ENCODE data around the gene DNAJC5. TPM values are rescaled to one million over a fixed set of nuclear protein-coding genes. Genes with fewer than 3 reads are reported as not detected.

The DNAJC5 gene, protein sequence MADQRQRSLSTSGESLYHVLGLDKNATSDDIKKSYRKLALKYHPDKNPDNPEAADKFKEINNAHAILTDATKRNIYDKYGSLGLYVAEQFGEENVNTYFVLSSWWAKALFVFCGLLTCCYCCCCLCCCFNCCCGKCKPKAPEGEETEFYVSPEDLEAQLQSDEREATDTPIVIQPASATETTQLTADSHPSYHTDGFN
- 17.5 TPM for polyA plus RNA-seq (2013, experiment 1 of 2)
- 17.4 TPM for polyA plus RNA-seq (2013, experiment 2 of 2)

DNA sequence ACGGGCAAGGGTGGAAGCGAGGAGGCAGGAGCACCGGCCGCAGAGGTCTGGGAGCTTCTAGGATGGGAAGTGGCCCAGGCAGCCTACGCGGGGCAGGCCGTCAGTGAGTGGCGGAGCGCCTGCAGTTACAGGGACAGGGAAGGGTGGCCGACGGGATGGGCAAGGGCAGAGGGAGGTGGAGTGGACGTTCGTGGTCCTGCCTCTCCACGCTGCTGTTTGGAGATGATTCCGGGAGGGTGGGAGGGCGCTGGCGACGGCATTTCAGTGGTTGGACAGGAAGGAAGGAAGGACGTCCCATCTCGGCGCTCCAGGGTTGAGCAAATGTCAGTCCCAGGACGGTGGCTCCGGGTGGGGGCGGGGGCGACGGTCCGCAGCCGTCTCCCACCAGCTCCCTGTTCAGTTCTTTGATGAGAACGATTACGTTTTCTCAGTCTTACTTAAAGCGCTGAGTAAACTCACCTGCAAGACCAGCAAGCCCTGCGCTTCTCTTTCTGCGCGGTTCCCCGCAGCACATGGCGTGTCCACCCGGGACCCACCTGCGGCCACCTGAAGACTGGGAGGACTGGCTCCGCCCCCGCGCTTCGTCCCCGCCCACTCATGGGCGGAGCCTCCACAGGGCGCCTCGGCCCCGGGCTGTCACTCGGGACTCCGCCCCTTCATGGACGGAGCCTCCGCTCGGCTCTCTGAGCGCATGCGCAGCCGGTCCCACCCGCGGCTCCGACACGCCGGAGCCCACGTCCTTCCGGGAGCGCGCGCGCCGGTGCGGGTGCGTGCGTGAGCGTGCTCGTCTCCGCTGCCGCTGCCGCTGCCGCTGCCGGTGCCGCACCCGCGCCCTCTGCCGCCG lies at the start of gene DNAJC5:
Gene DNAJC5, plus strand, starts transcription at position 769 of the 844 bp plus-strand sequence. CDS start 33,220 bp downstream, outside the sequence.
- Histone ChIP-seq H3K79me1 (ENCODE audit: low read length) (peaks cover 13% of the 10 kb centered on the region), H2BK15ac (replicated peaks; ENCODE audit: low read depth) (no peak within 1 kb of the TSS), H3K4me1 (ENCODE audit: control insufficient read depth, low read depth, low read length) (peaks cover 8% of the 10 kb centered on the region), H3K36me3 (ENCODE audit: control insufficient read depth, insufficient read depth, low read length) (peaks cover 5% of the 10 kb centered on the region), H3K4me3 (ENCODE audit: low read length) (peak within 1 kb of the TSS; percentile 43), H3K9ac (ENCODE audit: low read length) (peak within 1 kb of the TSS; percentile 66), H2BK5ac (ENCODE audit: low read length) (no peak within 1 kb of the TSS), H2AK5ac (ENCODE audit: low read length) (no peak within 1 kb of the TSS), H4K8ac (ENCODE audit: low read depth, low read length) (peak within 1 kb of the TSS; percentile 56), H3K27ac (ENCODE audit: low read depth, low read length) (no peak within 1 kb of the TSS), H3K27me3 (ENCODE audit: insufficient read depth, low read length, poor library complexity) (no peaks in the 10 kb centered on the region), H2BK120ac (ENCODE audit: low read depth, low read length) (no peak within 1 kb of the TSS), H3K23ac (ENCODE audit: low read length) (peak within 1 kb of the TSS; percentile 89), H4K5ac (ENCODE audit: low read length) (no peak within 1 kb of the TSS), H3K4ac (ENCODE audit: low read depth, low read length) (peak within 1 kb of the TSS; percentile 88), H3K79me2 (ENCODE audit: control insufficient read depth, insufficient read depth, low read length) (peaks cover 18% of the 10 kb centered on the region), H3K18ac (ENCODE audit: low read length) (peak within 1 kb of the TSS; percentile 53), H3K4me2 (ENCODE audit: low read length) (peak within 1 kb of the TSS; percentile 96), H3K56ac (ENCODE audit: low read length) (peak within 1 kb of the TSS; percentile 60)
- peak; percentile 90 for DNase-seq
- no CpG with 5 or more reads among the region's 82 CpGs for WGBS (ENCODE audit: extremely low coverage, insufficient coverage, low lambda C conversion rate)

DNA sequence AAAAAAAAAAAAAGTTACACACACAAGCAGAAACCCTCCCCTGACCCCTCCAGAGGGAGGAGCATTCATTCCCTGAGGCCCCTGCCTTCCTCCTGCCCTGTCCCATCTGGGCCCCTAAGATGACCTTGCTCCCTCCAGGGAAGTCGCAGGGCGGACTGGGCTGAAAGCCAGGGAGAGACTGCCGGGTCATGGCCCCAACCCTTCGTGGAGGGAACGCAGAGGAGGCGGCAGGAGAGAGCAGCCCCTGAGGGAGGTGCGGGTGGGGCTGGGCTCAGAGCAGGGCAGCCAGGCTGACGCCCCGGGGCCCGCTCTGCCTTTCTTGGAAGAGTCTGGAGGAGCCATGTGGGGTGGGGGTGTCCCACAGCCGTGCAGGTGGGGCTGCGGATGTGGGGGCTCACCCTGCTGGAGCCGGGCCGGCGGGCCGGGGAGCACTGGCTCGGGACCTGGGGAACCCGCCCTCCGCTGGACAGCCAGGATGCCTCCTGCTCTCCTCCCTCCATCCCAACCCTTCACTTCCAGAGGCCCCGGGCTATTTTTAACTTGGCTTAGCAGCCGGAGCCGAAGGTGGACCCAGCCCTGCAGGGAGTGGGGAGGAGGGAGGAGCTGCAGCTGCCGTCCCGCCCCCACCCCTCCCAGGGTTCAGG lies 48.7 kb upstream of the DNAJC5 start:
- peak; percentile 94 for DNase-seq
- Histone ChIP-seq H2BK15ac (replicated peaks; ENCODE audit: low read depth) (no peak overlapping the region), H2AK5ac (ENCODE audit: low read length) (no peak overlapping the region), H3K4me3 (ENCODE audit: low read length) (no peak overlapping the region), H3K23ac (ENCODE audit: low read length) (peak overlapping the region; percentile 15), H3K18ac (ENCODE audit: low read length) (peak overlapping the region; percentile 61), H3K27ac (ENCODE audit: low read depth, low read length) (peak overlapping the region; percentile 90), H3K56ac (ENCODE audit: low read length) (peak overlapping the region; percentile 90), H4K8ac (ENCODE audit: low read depth, low read length) (no peak overlapping the region), H2BK5ac (ENCODE audit: low read length) (peak overlapping the region; percentile 75), H3K79me2 (ENCODE audit: control insufficient read depth, insufficient read depth, low read length) (no peaks in the 10 kb centered on the region), H2BK120ac (ENCODE audit: low read depth, low read length) (no peak overlapping the region), H3K79me1 (ENCODE audit: low read length) (no peaks in the 10 kb centered on the region), H3K9ac (ENCODE audit: low read length) (peak overlapping the region; percentile 83), H3K36me3 (ENCODE audit: control insufficient read depth, insufficient read depth, low read length) (no peaks in the 10 kb centered on the region), H3K4ac (ENCODE audit: low read depth, low read length) (peak overlapping the region; percentile 57), H3K4me2 (ENCODE audit: low read length) (peak overlapping the region; percentile 79), H3K27me3 (ENCODE audit: insufficient read depth, low read length, poor library complexity) (no peaks in the 10 kb centered on the region), H4K5ac (ENCODE audit: low read length) (no peak overlapping the region), H3K4me1 (ENCODE audit: control insufficient read depth, low read depth, low read length) (peaks cover 8% of the 10 kb centered on the region)
- no CpG with 5 or more reads among the region's 24 CpGs for WGBS (ENCODE audit: extremely low coverage, insufficient coverage, low lambda C conversion rate)

DNA sequence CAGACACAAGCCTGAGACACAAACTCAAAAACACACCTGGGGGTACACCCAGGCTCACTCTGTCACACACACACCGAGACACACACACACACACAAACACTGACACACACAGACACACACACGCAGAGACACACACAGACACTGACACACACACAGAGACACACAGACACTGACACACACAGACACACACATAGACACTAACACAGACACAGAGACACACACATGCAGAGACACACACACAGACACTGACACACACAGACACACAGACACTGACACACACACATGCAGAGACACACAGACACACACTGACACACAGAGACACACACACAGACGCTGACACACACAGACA lies 48.1 kb upstream of the DNAJC5 start:
- no peaks in the 10 kb centered on the region for H3K36me3 ChIP-seq (ENCODE audit: control insufficient read depth, insufficient read depth, low read length)
- no peaks in the 10 kb centered on the region for H3K79me1 ChIP-seq (ENCODE audit: low read length)
- H4K8ac ChIP-seq (ENCODE audit: low read depth, low read length) = no peak overlapping the region

DNA sequence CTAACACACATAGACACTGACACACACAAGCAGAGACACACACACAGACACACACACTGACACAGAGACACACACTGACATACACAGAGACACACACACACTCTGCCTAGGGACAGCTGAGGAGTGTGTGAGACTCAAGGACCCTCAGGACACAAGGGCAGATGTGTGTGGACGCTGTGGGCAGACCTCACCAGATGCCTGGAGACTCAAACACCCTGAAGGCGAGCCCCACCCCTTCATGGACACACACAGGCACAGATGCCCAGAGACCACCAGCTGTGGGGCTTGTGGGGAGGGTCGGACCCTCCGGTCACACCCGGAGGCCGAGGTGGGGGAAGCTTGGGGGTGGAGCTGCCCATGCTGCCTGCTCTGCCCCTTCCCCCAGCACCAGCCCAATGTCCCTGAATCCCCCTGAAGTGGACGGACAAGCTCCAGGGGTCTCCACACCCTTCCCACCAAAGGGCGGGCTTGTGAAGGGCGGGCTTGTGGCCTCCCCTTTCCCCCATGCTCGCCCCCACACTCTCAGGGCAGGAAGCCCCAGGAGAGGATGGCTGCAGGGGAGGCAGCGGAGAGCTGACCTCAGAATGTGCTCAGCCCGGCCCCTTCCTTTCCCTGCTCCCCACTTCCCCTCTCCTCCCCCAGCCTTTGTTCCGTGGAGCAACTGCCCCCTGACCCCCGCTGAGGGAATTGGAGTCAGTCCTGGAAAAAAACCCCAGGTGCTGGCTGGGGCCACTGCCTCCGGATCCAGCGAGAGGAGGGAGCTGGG lies 47.5 kb upstream of the DNAJC5 start:
- Histone ChIP-seq H3K4ac (ENCODE audit: low read depth, low read length) (peak overlapping the region; percentile 90), H3K4me3 (ENCODE audit: low read length) (no peak overlapping the region), H3K27ac (ENCODE audit: low read depth, low read length) (peak overlapping the region; percentile 3), H2BK15ac (replicated peaks; ENCODE audit: low read depth) (no peak overlapping the region), H3K36me3 (ENCODE audit: control insufficient read depth, insufficient read depth, low read length) (no peaks in the 10 kb centered on the region), H2AK5ac (ENCODE audit: low read length) (peak overlapping the region; percentile 41), H3K4me1 (ENCODE audit: control insufficient read depth, low read depth, low read length) (peaks cover 8% of the 10 kb centered on the region), H2BK5ac (ENCODE audit: low read length) (peak overlapping the region; percentile 64), H4K5ac (ENCODE audit: low read length) (no peak overlapping the region), H3K56ac (ENCODE audit: low read length) (peak overlapping the region; percentile 69), H3K79me2 (ENCODE audit: control insufficient read depth, insufficient read depth, low read length) (no peaks in the 10 kb centered on the region), H3K27me3 (ENCODE audit: insufficient read depth, low read length, poor library complexity) (no peaks in the 10 kb centered on the region), H3K4me2 (ENCODE audit: low read length) (no peak overlapping the region), H4K8ac (ENCODE audit: low read depth, low read length) (no peak overlapping the region), H3K23ac (ENCODE audit: low read length) (no peak overlapping the region), H3K9ac (ENCODE audit: low read length) (peak overlapping the region; percentile 27), H3K79me1 (ENCODE audit: low read length) (no peaks in the 10 kb centered on the region), H3K18ac (ENCODE audit: low read length) (peak overlapping the region; percentile 42), H2BK120ac (ENCODE audit: low read depth, low read length) (peak overlapping the region; percentile 5)
- peak; percentile 72 for DNase-seq
- WGBS (ENCODE audit: extremely low coverage, insufficient coverage, low lambda C conversion rate) = no CpG with 5 or more reads among the region's 16 CpGs

More for the DNA sequence above, 48.1 kb upstream of the DNAJC5 start:
- H3K9ac ChIP-seq (ENCODE audit: low read length) = peak overlapping the region; percentile 27
- H3K18ac ChIP-seq (ENCODE audit: low read length) = no peak overlapping the region
- H3K4ac ChIP-seq (ENCODE audit: low read depth, low read length) = no peak overlapping the region
- H3K27me3 ChIP-seq (ENCODE audit: insufficient read depth, low read length, poor library complexity) = no peaks in the 10 kb centered on the region
- DNase-seq = no peak
- H3K23ac ChIP-seq (ENCODE audit: low read length) = no peak overlapping the region
- no peak overlapping the region for H3K4me3 ChIP-seq (ENCODE audit: low read length)
- no peak overlapping the region for H3K4me2 ChIP-seq (ENCODE audit: low read length)
- peak overlapping the region; percentile 64 for H2BK5ac ChIP-seq (ENCODE audit: low read length)
- peak overlapping the region; percentile 69 for H3K56ac ChIP-seq (ENCODE audit: low read length)
- H3K79me2 ChIP-seq (ENCODE audit: control insufficient read depth, insufficient read depth, low read length) = no peaks in the 10 kb centered on the region
- no peak overlapping the region for H2BK15ac ChIP-seq (replicated peaks; ENCODE audit: low read depth)
- H3K4me1 ChIP-seq (ENCODE audit: control insufficient read depth, low read depth, low read length) = peaks cover 8% of the 10 kb centered on the region
- H2BK120ac ChIP-seq (ENCODE audit: low read depth, low read length) = no peak overlapping the region
- no CpG with 5 or more reads among the region's 3 CpGs for WGBS (ENCODE audit: extremely low coverage, insufficient coverage, low lambda C conversion rate)
- H2AK5ac ChIP-seq (ENCODE audit: low read length) = peak overlapping the region; percentile 41
- no peak overlapping the region for H3K27ac ChIP-seq (ENCODE audit: low read depth, low read length)
- H4K5ac ChIP-seq (ENCODE audit: low read length) = no peak overlapping the region
